Fibroblast of skin of right biceps (primary cell): Measurements from ENCODE around the gene TNFRSF12A.

Source experiments
- DNase-seq: peaks from one replicate; pipeline ENCODE4 v3.0.0-alpha.2; 2013

Gene TNFRSF12A

GRCh38 chr16:3012828-3013420 is 7.2 kb upstream of the TNFRSF12A start, which contains the start of gene CLDN9:
Gene CLDN9 (plus strand): TSS chr16:3012923. CDS start chr16:3013363, 440 bp downstream.
- DNase-seq, result no peak

GRCh38 chr16:3013491-3013951 is 6.6 kb upstream of the TNFRSF12A start:
- no peak for DNase-seq

- DNase-seq, result no peak
Measured at GRCh38 chr16:3013998-3014690, 6.0 kb upstream of the TNFRSF12A start.

- no peak for DNase-seq
Measured at GRCh38 chr16:3014971-3015370, 5.2 kb upstream of the TNFRSF12A start.

GRCh38 chr16:3015865-3016521 is 4.2 kb upstream of the TNFRSF12A start:
- DNase-seq, result no peak

GRCh38 chr16:3017344-3017743 is 2.8 kb upstream of the TNFRSF12A start:
- no peak for DNase-seq

- peak; percentile 30 for DNase-seq
Measured at GRCh38 chr16:3017794-3018506, 2.2 kb upstream of the TNFRSF12A start, which contains the start of gene CLDN6. Gene CLDN6 (minus strand): TSS chr16:3018183. CDS start chr16:3016021, 2,162 bp downstream.

GRCh38 chr16:3019594-3020246 is 448 bp upstream of the TNFRSF12A start:
- DNase-seq, result no peak

- peak; percentile 95 for DNase-seq
Measured at GRCh38 chr16:3020604-3021448, 658 bp downstream of the TNFRSF12A start.

- peak; percentile 99 for DNase-seq
Measured at GRCh38 chr16:3021449-3022207, 1.5 kb downstream of the TNFRSF12A start.

GRCh38 chr16:3022208-3022683 is 2.1 kb downstream of the TNFRSF12A start:
- peak; percentile 98 for DNase-seq

GRCh38 chr16:3022684-3023414 is 2.7 kb downstream of the TNFRSF12A start:
- DNase-seq, result peak; percentile 72

- DNase-seq, result peak; percentile 87
Measured at GRCh38 chr16:3023415-3023668, 3.2 kb downstream of the TNFRSF12A start.

- DNase-seq, result peak; percentile 98
Measured at GRCh38 chr16:3023669-3024478, 3.7 kb downstream of the TNFRSF12A start, which contains the start of the genes HCFC1R1 and THOC6. Gene HCFC1R1 (minus strand): TSS chr16:3023942. CDS start chr16:3023941, 1 bp downstream. Gene THOC6 (plus strand): TSS chr16:3024035. CDS start chr16:3024327, 292 bp downstream.

GRCh38 chr16:3025032-3026002 is 5.1 kb downstream of the TNFRSF12A start:
- no peak for DNase-seq

GRCh38 chr16:3026003-3026378 is 5.8 kb downstream of the TNFRSF12A start:
- DNase-seq, result no peak

- DNase-seq, result no peak
Measured at GRCh38 chr16:3026609-3027488, 6.7 kb downstream of the TNFRSF12A start.
